Memory B cell (primary cell): ENCODE measurements around the gene IKBIP.
"Not testable (repeated sequence)": the region's sequence is repeated elsewhere in the genome, so short reads cannot be mapped to it uniquely, and the experiment has no call there.

Experiments
- ATAC-seq: fragments of 150-1000 bp; cut with Tn5 transposase; 2 replicates; pipeline ENCODE4 v1.10.0; 2021; ENCODE audit warnings: low read depth, mild to moderate bottlenecking, moderate library complexity
- DNase-seq, 2 donors: peaks; one replicate each; pipeline ENCODE4 v3.0.0; 2022; ENCODE audit warnings: low spot score in 2 of 2
- H3K27ac Mint-ChIP-seq: one replicate; pipeline ENCODE4 v1.8.0; 2022; ENCODE audit warnings: mild to moderate bottlenecking, moderate library complexity, mixed read lengths
- H3K27me3 Mint-ChIP-seq: one replicate; pipeline ENCODE4 v1.8.0; 2022; ENCODE audit warnings: mixed read lengths
- H3K36me3 Mint-ChIP-seq: one replicate; pipeline ENCODE4 v1.8.0; 2022; ENCODE audit warnings: mild to moderate bottlenecking, mixed read lengths
- H3K4me1 Mint-ChIP-seq: one replicate; pipeline ENCODE4 v1.8.0; 2022; ENCODE audit warnings: mixed read lengths
- H3K4me3 Mint-ChIP-seq: one replicate; pipeline ENCODE4 v1.8.0; 2022; ENCODE audit warnings: mild to moderate bottlenecking, moderate library complexity, mixed read lengths
- H3K9me3 Mint-ChIP-seq: one replicate; pipeline ENCODE4 v1.8.0; 2022; ENCODE audit warnings: mixed read lengths

IKBIP gene

GRCh38 chr12:98653866-98654493, 9.4 kb upstream of the IKBIP start:
- DNase-seq: peak in 1 of 2 donors; percentile 36
- H3K36me3 Mint-ChIP-seq: peaks cover 18% of the 10 kb centered on the region
- peak; percentile 60 for ATAC-seq
- H3K27me3 Mint-ChIP-seq: no peaks in the 10 kb centered on the region
- H3K9me3 Mint-ChIP-seq: no peaks in the 10 kb centered on the region
- H3K4me1 Mint-ChIP-seq: peaks cover 16% of the 10 kb centered on the region
- H3K27ac Mint-ChIP-seq: no peak overlapping the region
- H3K4me3 Mint-ChIP-seq: no peak overlapping the region

DNA sequence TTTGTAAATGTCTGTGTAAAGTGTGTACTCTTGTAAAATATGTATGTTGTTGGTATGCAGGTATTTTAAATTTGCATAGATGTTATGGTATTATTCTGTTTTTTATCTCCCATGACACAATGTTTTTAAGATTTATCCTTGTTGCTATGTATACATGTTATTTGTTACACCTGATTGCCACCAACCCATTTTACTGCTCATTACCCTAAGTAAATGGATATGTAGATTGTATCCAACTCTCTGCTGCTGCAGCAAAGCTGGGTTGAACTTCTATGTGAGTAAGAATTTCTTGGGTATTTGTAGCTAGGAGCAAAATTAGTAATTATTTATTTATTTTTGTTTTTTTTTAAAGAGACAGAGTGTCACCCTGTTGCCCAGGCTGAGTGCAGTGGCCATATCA, 6.7 kb upstream of the IKBIP start:
- Mint-ChIP-seq H3K4me1 (peaks cover 13% of the 10 kb centered on the region), H3K36me3 (peaks cover 7% of the 10 kb centered on the region), H3K27ac (no peak overlapping the region), H3K9me3 (no peaks in the 10 kb centered on the region), H3K4me3 (no peak overlapping the region), H3K27me3 (no peaks in the 10 kb centered on the region)
- ATAC-seq: no peak
- no peak for DNase-seq

DNA sequence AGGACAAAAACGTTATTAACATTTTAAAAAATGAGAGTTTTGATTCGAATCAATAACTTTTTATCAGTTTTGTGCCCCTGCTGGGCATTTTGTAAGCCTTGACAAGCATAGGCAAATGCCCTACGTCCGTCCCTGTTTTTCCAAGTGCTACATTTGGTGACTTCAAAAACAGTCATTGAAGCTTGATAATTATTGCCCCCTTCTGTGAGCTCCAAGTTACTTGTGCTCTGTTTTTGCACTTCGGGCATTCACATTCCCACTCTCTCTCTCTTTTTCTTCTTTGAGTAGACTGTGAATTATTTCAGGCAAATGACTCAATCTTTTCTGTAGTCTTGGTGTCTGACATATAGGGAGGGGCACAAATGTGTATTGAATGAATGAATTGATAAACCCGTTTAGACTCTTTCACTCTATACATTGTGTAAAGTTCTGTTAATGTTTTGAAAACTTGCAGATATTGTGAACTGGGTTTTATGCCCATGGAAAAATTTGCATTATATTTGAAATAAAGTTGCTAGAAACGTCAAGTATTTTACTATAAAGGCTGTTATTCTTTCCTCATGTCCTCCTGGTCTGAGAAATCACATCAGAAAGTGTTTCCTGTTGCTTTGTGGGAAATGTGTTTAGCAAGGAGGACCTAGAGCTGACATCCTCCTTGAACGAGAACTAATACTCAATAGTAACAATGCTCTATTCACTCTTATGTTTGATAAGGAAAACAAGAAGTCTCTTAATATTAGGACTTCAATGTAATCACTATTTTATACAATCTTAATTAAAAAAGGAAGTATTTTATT, 1.9 kb upstream of the IKBIP start:
- DNase-seq: no peak
- peak overlapping the region; percentile 95 for H3K27ac Mint-ChIP-seq
- no peaks in the 10 kb centered on the region for H3K27me3 Mint-ChIP-seq
- H3K4me3 Mint-ChIP-seq: peak overlapping the region; percentile 86
- H3K36me3 Mint-ChIP-seq: peaks cover 4% of the 10 kb centered on the region
- ATAC-seq: no peak
- no peaks in the 10 kb centered on the region for H3K9me3 Mint-ChIP-seq
- peaks cover 13% of the 10 kb centered on the region for H3K4me1 Mint-ChIP-seq

GRCh38 chr12:98645572-98646067, 1.0 kb upstream of the IKBIP start:
- Mint-ChIP-seq H3K36me3 (peaks cover 5% of the 10 kb centered on the region), H3K4me3 (peak overlapping the region; percentile 99), H3K27me3 (no peaks in the 10 kb centered on the region), H3K9me3 (no peaks in the 10 kb centered on the region), H3K27ac (peak overlapping the region; percentile 95), H3K4me1 (peaks cover 12% of the 10 kb centered on the region)
- ATAC-seq (no peak), DNase-seq (no peak)

DNA sequence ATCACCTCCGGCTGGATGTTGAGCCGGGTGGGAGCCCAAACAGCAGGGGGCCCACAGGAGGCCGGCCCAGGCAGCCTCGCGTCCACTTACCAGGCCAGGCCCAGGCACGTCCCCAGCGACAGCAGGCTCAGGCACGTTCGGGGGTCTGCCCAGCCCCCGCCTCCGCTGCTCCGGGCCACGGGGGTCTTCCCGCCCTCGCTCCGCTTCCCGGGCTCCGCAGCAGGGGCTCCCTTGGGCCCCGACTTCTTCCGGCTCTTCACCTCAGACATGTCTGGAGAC, 216 bp downstream of the IKBIP start:
- Mint-ChIP-seq H3K27ac (peak overlapping the region; percentile 95), H3K27me3 (no peaks in the 10 kb centered on the region), H3K4me3 (peak overlapping the region; percentile 99), H3K4me1 (peaks cover 12% of the 10 kb centered on the region), H3K9me3 (no peaks in the 10 kb centered on the region), H3K36me3 (peaks cover 1% of the 10 kb centered on the region)
- DNase-seq: no peak
- ATAC-seq: peak; percentile 2

DNA sequence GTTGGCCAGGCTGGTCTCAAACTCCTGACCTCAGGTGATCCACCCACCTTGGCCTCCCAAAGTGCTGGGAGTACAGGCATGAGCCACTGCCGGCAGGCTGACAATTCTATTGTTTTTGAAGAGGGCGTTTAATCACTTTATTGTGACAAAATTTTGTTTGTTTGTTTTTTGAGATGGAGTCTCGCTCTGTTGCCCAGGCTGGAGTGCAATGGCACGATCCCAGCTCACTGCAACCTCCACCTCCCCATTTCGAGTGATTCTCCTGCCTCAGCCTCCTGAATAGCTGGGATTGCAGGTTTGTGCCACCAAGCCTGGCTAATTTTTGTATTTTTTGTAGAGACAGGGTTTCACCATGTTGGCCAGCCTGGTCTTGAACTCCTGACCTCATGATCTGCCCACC, 1.8 kb downstream of the IKBIP start:
- H3K27ac Mint-ChIP-seq, H3K9me3 Mint-ChIP-seq, DNase-seq, H3K36me3 Mint-ChIP-seq, H3K27me3 Mint-ChIP-seq, ATAC-seq: not testable (repeated sequence)
- H3K4me3 Mint-ChIP-seq: peak overlapping the region; percentile 46
- peaks cover 10% of the 10 kb centered on the region for H3K4me1 Mint-ChIP-seq

GRCh38 chr12:98639491-98639890, 5.1 kb downstream of the IKBIP start:
- DNase-seq: no peak
- no peak for ATAC-seq
- Mint-ChIP-seq H3K36me3 (peaks cover 3% of the 10 kb centered on the region), H3K9me3 (no peaks in the 10 kb centered on the region), H3K4me1 (peaks cover 12% of the 10 kb centered on the region), H3K27ac (no peak overlapping the region), H3K4me3 (no peak overlapping the region), H3K27me3 (no peaks in the 10 kb centered on the region)

GRCh38 chr12:98638009-98638408, 6.6 kb downstream of the IKBIP start:
- Mint-ChIP-seq H3K36me3 (peaks cover 5% of the 10 kb centered on the region), H3K4me3 (no peak overlapping the region), H3K4me1 (peaks cover 9% of the 10 kb centered on the region), H3K9me3 (no peaks in the 10 kb centered on the region), H3K27ac (no peak overlapping the region), H3K27me3 (no peaks in the 10 kb centered on the region)
- DNase-seq: no peak
- ATAC-seq: no peak

DNA sequence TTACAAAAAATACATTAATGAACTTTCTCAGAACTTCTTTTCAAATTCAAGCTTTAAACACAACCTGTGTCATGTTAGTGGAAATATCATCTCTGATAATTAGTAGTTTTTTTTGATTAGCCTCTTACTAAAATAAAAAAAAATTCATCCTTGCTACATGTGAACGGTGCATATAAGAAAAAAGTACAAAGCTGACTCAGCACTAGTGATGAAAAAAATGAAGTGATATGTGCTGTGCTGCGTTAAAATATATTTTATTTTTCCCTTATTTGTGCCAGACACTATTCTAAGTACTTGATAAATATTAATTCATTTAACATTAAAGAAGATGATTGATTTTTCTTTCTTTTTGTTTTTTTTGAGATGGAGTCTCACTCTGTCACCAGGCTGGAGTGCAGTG, 7.5 kb downstream of the IKBIP start:
- H3K27me3 Mint-ChIP-seq: no peaks in the 10 kb centered on the region
- ATAC-seq (no peak), DNase-seq (no peak)
- H3K4me1 Mint-ChIP-seq: peaks cover 9% of the 10 kb centered on the region
- H3K4me3 Mint-ChIP-seq: no peak overlapping the region
- peaks cover 8% of the 10 kb centered on the region for H3K36me3 Mint-ChIP-seq
- no peak overlapping the region for H3K27ac Mint-ChIP-seq
- H3K9me3 Mint-ChIP-seq: no peaks in the 10 kb centered on the region

- peaks cover 7% of the 10 kb centered on the region for H3K4me1 Mint-ChIP-seq
- no peak overlapping the region for H3K4me3 Mint-ChIP-seq
- no peak overlapping the region for H3K27ac Mint-ChIP-seq
- no peak for DNase-seq
- no peaks in the 10 kb centered on the region for H3K27me3 Mint-ChIP-seq
- H3K9me3 Mint-ChIP-seq: no peaks in the 10 kb centered on the region
- peaks cover 7% of the 10 kb centered on the region for H3K36me3 Mint-ChIP-seq
- ATAC-seq: peak; percentile 83
These were observed 8.8 kb downstream of the IKBIP start for GRCh38 chr12:98635657-98636323.

DNA sequence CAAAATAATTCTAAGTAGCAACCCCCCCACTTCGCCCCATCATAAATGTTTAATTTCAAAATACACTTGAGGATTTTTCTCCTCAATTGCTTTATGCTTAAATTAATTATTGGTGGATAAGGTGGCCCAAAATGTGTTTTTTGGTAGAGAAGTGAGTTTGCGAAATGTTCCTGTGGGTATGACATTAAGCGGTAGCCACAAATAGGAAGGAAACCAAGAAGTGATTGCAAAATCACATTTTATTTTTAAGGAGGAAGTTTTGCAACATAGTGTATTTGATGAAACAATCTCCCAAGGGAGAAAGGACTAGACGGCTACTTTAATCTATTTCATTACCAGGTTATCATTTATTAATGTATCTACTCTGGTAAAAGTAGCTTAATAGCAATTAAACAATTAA, 25.6 kb downstream of the IKBIP start:
- H3K9me3 Mint-ChIP-seq: no peaks in the 10 kb centered on the region
- DNase-seq (no peak), ATAC-seq (no peak)
- H3K4me3 Mint-ChIP-seq: no peak overlapping the region
- no peak overlapping the region for H3K27ac Mint-ChIP-seq
- H3K27me3 Mint-ChIP-seq: no peaks in the 10 kb centered on the region
- H3K4me1 Mint-ChIP-seq: peaks cover 4% of the 10 kb centered on the region
- H3K36me3 Mint-ChIP-seq: no peaks in the 10 kb centered on the region

- ATAC-seq: peak; percentile 96
- Mint-ChIP-seq H3K27ac (peak overlapping the region; percentile 92), H3K36me3 (no peaks in the 10 kb centered on the region), H3K4me3 (peak overlapping the region; percentile 43), H3K9me3 (no peaks in the 10 kb centered on the region), H3K27me3 (no peaks in the 10 kb centered on the region), H3K4me1 (peaks cover 12% of the 10 kb centered on the region)
- peak; percentile 35 to 42 for DNase-seq
These were observed 31.8 kb downstream of the IKBIP start for GRCh38 chr12:98612696-98613334.

- Mint-ChIP-seq H3K27me3 (no peaks in the 10 kb centered on the region), H3K27ac (no peak overlapping the region), H3K4me3 (no peak overlapping the region), H3K9me3 (no peaks in the 10 kb centered on the region), H3K36me3 (no peaks in the 10 kb centered on the region), H3K4me1 (peaks cover 19% of the 10 kb centered on the region)
- no peak for DNase-seq
- no peak for ATAC-seq
These were observed 34.0 kb downstream of the IKBIP start for GRCh38 chr12:98610596-98610995.

DNA sequence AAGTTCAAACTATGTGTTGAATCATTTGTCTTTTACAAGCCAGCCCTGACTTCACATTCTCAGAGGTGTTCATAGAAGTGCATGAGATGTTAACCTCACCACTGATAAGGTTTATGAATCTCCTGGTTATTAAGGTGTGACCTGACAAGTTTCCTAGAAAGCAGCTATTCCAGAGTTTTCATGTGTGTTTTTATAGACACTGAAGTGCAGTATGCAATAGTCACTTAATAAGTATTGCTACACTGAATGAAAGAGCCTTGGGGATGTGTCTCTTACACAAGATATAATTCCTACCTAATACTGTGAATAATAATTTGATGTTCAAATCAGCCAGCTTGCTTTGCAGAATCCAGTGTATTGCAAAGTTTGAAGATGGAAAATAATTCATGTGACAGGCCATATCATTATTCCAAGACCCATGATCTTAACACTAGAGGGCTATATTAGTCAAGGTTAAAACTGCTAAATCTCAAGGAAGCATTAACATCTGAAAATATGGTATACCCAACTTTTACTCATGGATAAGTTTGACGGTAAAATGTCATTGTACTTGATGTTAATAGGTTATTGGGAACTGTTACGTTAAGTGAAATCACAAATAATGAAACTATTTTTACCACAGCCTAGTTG, 38.1 kb downstream of the IKBIP start:
- DNase-seq (no peak), ATAC-seq (peak; percentile 28)
- Mint-ChIP-seq H3K36me3 (peaks cover 11% of the 10 kb centered on the region), H3K27ac (no peak overlapping the region), H3K27me3 (no peaks in the 10 kb centered on the region), H3K4me3 (peak overlapping the region; percentile 83), H3K4me1 (peaks cover 7% of the 10 kb centered on the region), H3K9me3 (no peaks in the 10 kb centered on the region)
